Measurements from ENCODE around the gene ITPKA. TPM values are rescaled to one million over a fixed set of nuclear protein-coding genes. Genes with fewer than 3 reads are reported as not detected.

ITPKA gene
- polyA plus RNA-seq, 1 of the 3 experiments (the other 2 are of a cell fraction) = 2.2 TPM

DNA sequence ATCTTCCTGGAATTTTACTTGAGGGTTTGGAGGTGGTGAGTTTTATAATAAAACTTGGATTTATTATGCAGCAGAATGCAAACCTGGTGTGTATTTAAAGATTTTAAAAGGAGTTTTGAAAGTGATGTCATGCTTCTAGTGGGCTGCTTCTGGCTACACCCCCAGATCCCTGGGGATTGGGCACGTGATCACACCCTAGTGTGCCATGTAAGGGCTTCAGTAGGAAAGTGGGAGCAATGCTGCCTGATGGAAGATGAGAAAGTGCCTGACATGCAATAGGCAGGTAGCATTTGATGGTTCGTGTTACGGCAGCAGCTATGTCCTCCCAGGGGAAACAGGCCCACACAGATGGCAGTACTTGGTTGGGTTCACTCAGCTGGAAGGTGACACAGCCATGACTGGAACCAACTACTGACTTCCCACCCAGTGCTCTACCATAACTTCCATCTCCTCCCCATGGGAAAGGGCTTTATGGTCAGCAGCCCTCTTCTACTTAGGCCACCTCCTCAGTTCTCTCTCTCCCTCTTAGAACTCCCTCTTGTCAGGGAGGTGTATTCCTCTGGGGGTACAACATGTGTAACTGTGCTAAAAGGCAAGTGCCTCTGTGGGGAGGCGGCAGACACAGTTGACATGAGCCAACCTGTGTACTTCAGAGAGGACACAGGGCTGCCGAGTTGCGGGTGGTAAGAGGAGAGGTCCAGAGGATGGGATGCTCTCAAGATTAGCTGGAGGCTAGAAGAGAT, 5.6 kb downstream of the ITPKA start:
- H3F3A ChIP-seq (replicated peaks; ENCODE audit: insufficient read depth) = no peaks in the 10 kb centered on the region
- H3K4me2 ChIP-seq = no peak overlapping the region
- no peaks in the 10 kb centered on the region for H4K20me1 ChIP-seq (ENCODE audit: insufficient read depth)
- H3K9ac ChIP-seq = no peak overlapping the region
- H3K9me2 ChIP-seq = no peaks in the 10 kb centered on the region
- no peaks in the 10 kb centered on the region for H3K36me3 ChIP-seq (replicated peaks in 1 of 2; ENCODE audit: control insufficient read depth in 1 of 2, insufficient read depth in 2 of 2, low read length in 1 of 2)
- H3K4me1 ChIP-seq (ENCODE audit: control insufficient read depth in 1 of 2, insufficient read depth in 2 of 2, low read depth in 1 of 2, low read length in 1 of 2) = peaks cover 0 to 8% of the 10 kb centered on the region in 2 experiments; a peak in 1 of 4 replicates
- ChIA-PET CTCF (interaction anchor here (0.6 to 1.0 kb wide), 3 partner anchors 34 to 153 kb away, joined by 3 read pairs; no protein-coding TSS in a partner anchor), POLR2A (no interaction called here)
- no peak overlapping the region for H3K27ac ChIP-seq (ENCODE audit: low read depth in 2 of 2, low read length in 1 of 2)
- H3K79me2 ChIP-seq (ENCODE audit: insufficient read depth) = no peaks in the 10 kb centered on the region
- H2AFZ ChIP-seq (ENCODE audit: low read depth) = no peak overlapping the region
- H3K9me3 ChIP-seq = no peaks in the 10 kb centered on the region
- WGBS (ENCODE audit: low lambda C conversion rate) = 84% methylated on average over 6 of the region's 6 CpGs
- H3K27me3 ChIP-seq (ENCODE audit: insufficient read depth) = no peaks in the 10 kb centered on the region; the same call in 1 of the 2 replicates
- DNase-seq = peak; percentile 19
- no peak overlapping the region for H3K4me3 ChIP-seq (ENCODE audit: low read depth in 2 of 2, low read length in 1 of 2)
- TF ChIP-seq NRF1 (IDR thresholded peaks at IDR 0.05; ENCODE audit: low read depth, low read length) (no peak), MEF2A (IDR thresholded peaks at IDR 0.05; ENCODE audit: borderline replicate concordance, low read depth) (no peak), SMC3 (IDR thresholded peaks at IDR 0.05; ENCODE audit: low read depth, low read length) (no peak)
- TF ChIP-seq, protein P1, sequence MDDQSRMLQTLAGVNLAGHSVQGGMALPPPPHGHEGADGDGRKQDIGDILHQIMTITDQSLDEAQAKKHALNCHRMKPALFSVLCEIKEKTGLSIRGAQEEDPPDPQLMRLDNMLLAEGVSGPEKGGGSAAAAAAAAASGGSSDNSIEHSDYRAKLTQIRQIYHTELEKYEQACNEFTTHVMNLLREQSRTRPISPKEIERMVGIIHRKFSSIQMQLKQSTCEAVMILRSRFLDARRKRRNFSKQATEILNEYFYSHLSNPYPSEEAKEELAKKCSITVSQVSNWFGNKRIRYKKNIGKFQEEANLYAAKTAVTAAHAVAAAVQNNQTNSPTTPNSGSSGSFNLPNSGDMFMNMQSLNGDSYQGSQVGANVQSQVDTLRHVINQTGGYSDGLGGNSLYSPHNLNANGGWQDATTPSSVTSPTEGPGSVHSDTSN (IDR thresholded peaks at IDR 0.05) = no peak

GRCh38 chr15:41501191-41501917, 7.7 kb downstream of the ITPKA start:
- no peak overlapping the region for H3K27ac ChIP-seq (ENCODE audit: low read depth in 2 of 2, low read length in 1 of 2)
- H3K4me3 ChIP-seq (ENCODE audit: low read depth in 2 of 2, low read length in 1 of 2) = no peak overlapping the region; a peak in 1 of 4 replicates
- H3K4me2 ChIP-seq = peak overlapping the region; percentile 55
- peaks cover 0 to 8% of the 10 kb centered on the region in 2 experiments; a peak in 1 of 4 replicates for H3K4me1 ChIP-seq (ENCODE audit: control insufficient read depth in 1 of 2, insufficient read depth in 2 of 2, low read depth in 1 of 2, low read length in 1 of 2)
- no peaks in the 10 kb centered on the region; the same call in 1 of the 2 replicates for H3K27me3 ChIP-seq (ENCODE audit: insufficient read depth)
- peak; percentile 75 for DNase-seq
- no peaks in the 10 kb centered on the region for H3F3A ChIP-seq (replicated peaks; ENCODE audit: insufficient read depth)
- 47% methylated on average over 23 of the region's 56 CpGs for WGBS (ENCODE audit: low lambda C conversion rate)
- H4K20me1 ChIP-seq (ENCODE audit: insufficient read depth) = no peaks in the 10 kb centered on the region
- no peaks in the 10 kb centered on the region for H3K9me2 ChIP-seq
- no peaks in the 10 kb centered on the region for H3K79me2 ChIP-seq (ENCODE audit: insufficient read depth)
- H2AFZ ChIP-seq (ENCODE audit: low read depth) = no peak overlapping the region
- no peaks in the 10 kb centered on the region for H3K36me3 ChIP-seq (replicated peaks in 1 of 2; ENCODE audit: control insufficient read depth in 1 of 2, insufficient read depth in 2 of 2, low read length in 1 of 2)
- H3K9ac ChIP-seq = no peak overlapping the region
- CTCF ChIA-PET = no interaction called here
- TF ChIP-seq MAX (IDR thresholded peaks at IDR 0.05; ENCODE audit: low read depth) (peak; percentile 28; the same call in 1 of the 2 replicates), GABPA (IDR thresholded peaks at IDR 0.05; ENCODE audit: low read depth) (no peak)
- no peaks in the 10 kb centered on the region for H3K9me3 ChIP-seq
- POLR2A ChIA-PET = no interaction called here
